ENCODE results near the gene FSTL5.

- TF ChIP-seq, protein P1, sequence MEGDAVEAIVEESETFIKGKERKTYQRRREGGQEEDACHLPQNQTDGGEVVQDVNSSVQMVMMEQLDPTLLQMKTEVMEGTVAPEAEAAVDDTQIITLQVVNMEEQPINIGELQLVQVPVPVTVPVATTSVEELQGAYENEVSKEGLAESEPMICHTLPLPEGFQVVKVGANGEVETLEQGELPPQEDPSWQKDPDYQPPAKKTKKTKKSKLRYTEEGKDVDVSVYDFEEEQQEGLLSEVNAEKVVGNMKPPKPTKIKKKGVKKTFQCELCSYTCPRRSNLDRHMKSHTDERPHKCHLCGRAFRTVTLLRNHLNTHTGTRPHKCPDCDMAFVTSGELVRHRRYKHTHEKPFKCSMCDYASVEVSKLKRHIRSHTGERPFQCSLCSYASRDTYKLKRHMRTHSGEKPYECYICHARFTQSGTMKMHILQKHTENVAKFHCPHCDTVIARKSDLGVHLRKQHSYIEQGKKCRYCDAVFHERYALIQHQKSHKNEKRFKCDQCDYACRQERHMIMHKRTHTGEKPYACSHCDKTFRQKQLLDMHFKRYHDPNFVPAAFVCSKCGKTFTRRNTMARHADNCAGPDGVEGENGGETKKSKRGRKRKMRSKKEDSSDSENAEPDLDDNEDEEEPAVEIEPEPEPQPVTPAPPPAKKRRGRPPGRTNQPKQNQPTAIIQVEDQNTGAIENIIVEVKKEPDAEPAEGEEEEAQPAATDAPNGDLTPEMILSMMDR (IDR thresholded peaks at IDR 0.05 in 4 of 5, conservative IDR thresholded peaks at IDR 0.05 in 1 of 5): no peak
- no peak for TF ChIP-seq POLR2A (IDR thresholded peaks at IDR 0.05)
Observed at GRCh38 chr4:161991811-161992210, 172.0 kb downstream of the FSTL5 start.
